Measurements from ENCODE around the gene FOXA3. TPM values are rescaled to one million over a fixed set of nuclear protein-coding genes. Genes with fewer than 3 reads are reported as not detected.

Gene FOXA3
- total RNA-seq, 1 experiment from 2014 or later, result 5.8 TPM

GRCh38 chr19:45842198-45842597 lies 21.9 kb upstream of the FOXA3 start:
- ATAC-seq (no peak), DNase-seq (ENCODE audit: low read depth, low spot score) (no peak)
- Histone ChIP-seq H3K4me3 (replicated peaks in 1 of 2; ENCODE audit: low read depth in 1 of 2, low read length in 2 of 2) (no peak overlapping the region), H3K4me2 (ENCODE audit: low read length) (no peak overlapping the region), H3K9ac (ENCODE audit: low read length) (no peak overlapping the region), H3K79me2 (ENCODE audit: insufficient read depth, low read length) (peaks cover 14% of the 10 kb centered on the region; the same call in 1 of the 2 replicates), H3K27me3 (ENCODE audit: insufficient read depth, low read length) (no peaks in the 10 kb centered on the region), H3K9me2 (ENCODE audit: insufficient read depth) (no peaks in the 10 kb centered on the region), H2AFZ (ENCODE audit: low read depth, low read length, poor library complexity, severe bottlenecking) (no peak overlapping the region), H3K36me3 (ENCODE audit: control insufficient read depth in 1 of 2, insufficient read depth in 2 of 2, low read length in 2 of 2) (peaks cover 55 to 65% of the 10 kb centered on the region in 2 experiments), H3K4me1 (ENCODE audit: control insufficient read depth in 1 of 2, insufficient read depth in 2 of 2, low read length in 2 of 2) (no peaks in the 10 kb centered on the region), H3K27ac (ENCODE audit: low read depth, low read length) (no peak overlapping the region), H3K9me3 (ENCODE audit: control insufficient read depth in 1 of 2, insufficient read depth in 1 of 2, low read depth in 1 of 2, low read length in 2 of 2) (peaks cover 0 to 6% of the 10 kb centered on the region in 2 experiments; a peak in 1 of 4 replicates), H4K20me1 (ENCODE audit: insufficient read depth) (0 out of 2 replicates have a peak, but pooled peaks cover 4% of the 10 kb centered on the region)
- POLR2A ChIA-PET, result no interaction called here
- TF ChIP-seq EZH2 (IDR thresholded peaks at IDR 0.05) (no peak), POLR2A (IDR thresholded peaks at IDR 0.05; ENCODE audit: borderline replicate concordance, extremely low read depth, insufficient read depth, insufficient read length) (no peak), EZH2phosphoT487 (IDR thresholded peaks at IDR 0.05; ENCODE audit: borderline replicate concordance) (no peak), ELF1 (IDR thresholded peaks at IDR 0.05; ENCODE audit: borderline replicate concordance, low read depth) (no peak), SRF (IDR thresholded peaks at IDR 0.05; ENCODE audit: low read depth) (no peak), TCF7L2 (IDR thresholded peaks at IDR 0.05; ENCODE audit: borderline replicate concordance, extremely low read depth, insufficient read depth, insufficient read length) (no peak), POLR2AphosphoS5 (IDR thresholded peaks at IDR 0.05; ENCODE audit: low read depth, low read length) (no peak), MAX (IDR thresholded peaks at IDR 0.05) (no peak), YY1 (IDR thresholded peaks at IDR 0.05; ENCODE audit: extremely low read depth, insufficient replicate concordance, low read depth, low read length) (no peak), CEBPB (IDR thresholded peaks at IDR 0.05; ENCODE audit: low read depth) (no peak), RAD21 (IDR thresholded peaks at IDR 0.05; ENCODE audit: low read depth) (no peak), JUND (IDR thresholded peaks at IDR 0.05) (no peak), SP1 (IDR thresholded peaks at IDR 0.05; ENCODE audit: low read depth) (no peak)
- RAD21 ChIA-PET (ENCODE audit: low non-redundant PET in 1 of 2, low total read pairs in 2 of 2, uncharacterized antibody in 2 of 2, unreplicated experiment in 2 of 2), result no interaction called here
- intact Hi-C loops (cut with micrococcal nuclease), result no loop called here
- BruUV-seq (replicated peaks), result no TSS peak
- CTCF ChIA-PET, result interaction anchor here (0.7 kb wide), 1 partner anchor 26 kb away, joined by 3 read pairs; no protein-coding TSS in a partner anchor
